ENCODE results near the gene ATP4A.
"Not testable (repeated sequence)": the region's sequence is repeated elsewhere in the genome, so short reads cannot be mapped to it uniquely, and the experiment has no call there.

ATP4A gene

GRCh38 chr19:35563207-35563829 is at the start of gene ATP4A:
ATP4A (minus strand) TSS chr19:35563658; CDS start chr19:35563629, 29 bp downstream.
- DNase-seq = no peak

GRCh38 chr19:35612559-35613321 is 49.3 kb upstream of the ATP4A start, which contains the start of gene HAUS5:
HAUS5 (plus strand) TSS chr19:35612735; CDS start chr19:35612795, 60 bp downstream.
- peak; percentile 86 for DNase-seq

GRCh38 chr19:35612224-35612558 is 48.7 kb upstream of the ATP4A start:
- no peak for DNase-seq

GRCh38 chr19:35609851-35610353 is 46.4 kb upstream of the ATP4A start:
- no peak for DNase-seq

- no peak for DNase-seq
Measured at GRCh38 chr19:35608251-35608650, 44.8 kb upstream of the ATP4A start.

- DNase-seq = no peak
Measured at GRCh38 chr19:35607661-35608060, 44.2 kb upstream of the ATP4A start.

DNA sequence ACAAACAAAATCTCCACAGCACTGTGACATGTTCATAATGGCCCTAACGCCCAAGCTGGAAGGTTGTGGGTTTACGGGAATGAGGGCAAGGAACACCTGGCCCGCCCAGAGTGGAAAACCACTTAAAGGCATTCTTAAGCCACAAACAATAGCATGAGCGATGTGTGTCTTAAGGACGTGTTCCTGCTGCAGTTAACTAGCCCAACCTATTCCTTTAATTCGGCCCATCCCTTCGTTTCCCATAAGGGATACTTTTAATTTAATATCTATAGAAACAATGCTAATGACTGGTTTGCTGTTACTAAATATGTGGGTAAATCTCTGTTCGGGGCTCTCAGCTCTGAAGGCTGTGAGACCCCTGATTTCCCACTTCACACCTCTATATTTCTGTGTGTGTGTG is 43.7 kb upstream of the ATP4A start:
- not testable (repeated sequence) for DNase-seq

- not testable (repeated sequence) for DNase-seq
Measured at GRCh38 chr19:35604436-35604835, 41.0 kb upstream of the ATP4A start.

- no peak for DNase-seq
Measured at GRCh38 chr19:35601971-35602370, 38.5 kb upstream of the ATP4A start.

DNA sequence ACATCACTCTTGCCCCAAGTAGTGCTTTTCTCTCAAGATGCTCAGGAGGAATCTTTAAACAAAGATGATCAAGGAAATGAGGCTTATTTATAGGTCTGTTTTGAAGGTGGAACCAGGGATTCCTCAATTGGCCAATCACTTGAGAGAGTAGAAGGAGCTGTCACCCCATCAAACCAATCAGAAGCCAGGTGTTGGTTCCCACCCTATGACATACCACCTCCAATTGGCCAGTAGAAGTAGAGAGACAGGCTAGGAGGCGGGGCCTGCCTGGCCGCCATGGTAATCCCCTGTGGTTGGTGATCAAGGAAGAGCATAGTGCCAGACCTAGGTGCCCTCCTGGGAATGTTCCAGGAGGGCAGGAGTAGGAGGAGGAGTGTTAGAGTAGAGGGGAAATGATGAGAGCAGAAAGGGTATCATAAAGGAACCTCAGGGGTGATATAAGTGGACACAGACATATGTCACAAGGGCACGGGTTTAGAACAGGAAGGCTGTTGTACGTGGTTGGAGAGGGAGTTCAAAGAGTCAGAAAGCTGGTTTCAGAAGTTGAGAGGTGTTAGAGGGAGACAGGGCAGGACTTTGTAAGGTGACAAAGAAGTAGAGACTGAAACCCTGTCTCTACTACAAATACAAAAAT is 33.0 kb upstream of the ATP4A start:
- DNase-seq = no peak

GRCh38 chr19:35595928-35596327 is 32.5 kb upstream of the ATP4A start:
- no peak for DNase-seq

GRCh38 chr19:35595026-35595425 is 31.6 kb upstream of the ATP4A start:
- DNase-seq = not testable (repeated sequence)

DNA sequence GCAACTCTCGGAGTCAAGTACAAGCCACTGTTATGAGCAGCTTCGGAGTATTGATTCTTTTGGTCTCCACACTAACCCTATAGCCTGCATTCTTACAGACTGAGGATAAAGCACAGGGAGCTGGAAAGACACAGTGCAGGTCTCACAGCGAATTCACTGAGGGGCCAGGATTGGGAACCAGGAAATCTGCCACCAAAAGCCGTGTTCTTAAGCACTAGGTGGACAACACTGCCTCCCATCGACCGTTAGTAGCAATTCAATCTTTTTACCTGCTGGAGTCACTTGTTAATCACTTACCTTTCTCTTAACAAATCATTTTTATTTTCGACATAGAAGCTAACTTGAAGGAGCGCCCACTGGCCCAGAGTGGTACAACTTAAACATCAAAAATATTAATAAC is 28.8 kb upstream of the ATP4A start:
- DNase-seq = peak; percentile 15

GRCh38 chr19:35590875-35591274 is 27.4 kb upstream of the ATP4A start:
- no peak for DNase-seq

- no peak for DNase-seq
Measured at GRCh38 chr19:35587321-35587720, 23.9 kb upstream of the ATP4A start.

DNA sequence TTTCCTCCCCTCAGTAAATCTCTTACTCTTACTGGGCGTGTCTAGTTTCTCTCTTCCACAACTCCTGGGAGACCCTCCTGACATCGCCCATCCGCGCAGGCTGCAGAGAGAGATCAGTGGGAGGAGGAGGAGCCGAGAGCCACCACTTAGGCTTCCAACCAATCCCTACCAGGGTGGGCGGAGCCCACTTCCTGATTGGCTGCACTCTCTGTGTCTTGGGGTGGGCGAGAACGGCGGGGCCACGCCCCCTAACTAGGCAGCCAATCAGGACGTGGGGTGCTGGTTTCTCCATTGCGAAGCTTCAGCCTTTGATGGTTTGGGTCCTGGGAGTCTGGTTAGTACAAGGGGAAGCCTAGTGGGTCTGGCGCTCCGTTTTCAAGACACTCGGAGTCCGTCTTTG is 22.4 kb upstream of the ATP4A start, which contains the start of gene PMIS2:
Gene PMIS2, plus strand, starts transcription at position 326 of the 400 bp plus-strand sequence. CDS start 87 bp downstream, outside the sequence.
- no peak for DNase-seq

GRCh38 chr19:35582760-35583159 is 19.3 kb upstream of the ATP4A start:
- DNase-seq = no peak

GRCh38 chr19:35578707-35579106 is 15.2 kb upstream of the ATP4A start:
- no peak for DNase-seq

DNA sequence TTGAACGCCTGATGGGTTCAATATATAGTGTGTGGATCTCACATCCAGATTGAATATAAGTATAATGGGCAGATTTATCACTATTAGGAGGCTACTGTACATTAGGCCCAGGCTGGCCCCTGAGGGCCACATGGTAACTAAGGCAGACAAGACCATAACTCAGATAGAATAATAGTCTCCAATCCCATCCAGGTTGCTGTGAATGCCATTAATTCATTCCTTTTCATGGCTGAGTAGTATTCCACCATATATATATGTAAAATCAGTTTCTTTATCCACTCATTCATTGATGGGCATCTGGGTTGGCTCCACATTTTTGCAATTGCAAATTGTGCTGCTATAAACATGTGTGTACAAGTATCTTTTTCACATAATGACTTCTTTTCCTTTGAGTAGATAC is 14.5 kb upstream of the ATP4A start:
- no peak for DNase-seq

GRCh38 chr19:35571406-35571965 is 8.0 kb upstream of the ATP4A start:
- DNase-seq = no peak

GRCh38 chr19:35569281-35569781 is 5.9 kb upstream of the ATP4A start:
- DNase-seq = no peak

DNA sequence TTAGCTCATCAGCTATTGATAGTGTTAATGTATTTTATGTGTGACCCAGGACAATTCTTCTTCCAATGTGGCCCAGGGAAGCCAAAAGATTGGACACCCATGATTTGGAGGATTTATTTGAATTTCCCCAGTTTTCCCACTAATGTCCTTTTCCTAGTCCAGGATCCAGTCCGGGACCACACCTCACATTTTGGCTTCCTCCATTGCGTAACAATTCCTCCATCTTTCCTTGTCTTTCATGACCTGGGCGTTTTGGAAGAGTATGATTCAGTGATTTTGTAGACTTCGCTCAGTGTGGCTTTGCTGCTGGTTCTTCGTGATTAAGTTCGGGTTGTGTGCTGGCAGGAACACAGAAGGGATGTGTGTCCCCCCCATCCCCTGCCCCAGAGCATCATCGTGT is 3.3 kb upstream of the ATP4A start:
- no peak for DNase-seq

Measured in HCEC 1CT (cell line).